Adrenal gland (tissue), 12 donors: ENCODE results near the gene POLR2H. TPM values are rescaled to one million over a fixed set of nuclear protein-coding genes. Genes with fewer than 3 reads are reported as not detected.

ENCODE experiments used
- DNase-seq, 7 donors: peaks; one replicate each; pipeline ENCODE4 v3.0.0-alpha.2; 2019 to 2020
- H3K27ac ChIP-seq, 5 donors: fragments of 200-600 bp; sonication (generic) in 4 of 5; 1 replicate in 3 of 5; 2 replicates in 2 of 5; pipeline versions ENCODE4 v1.5.1 to v1.8.0; 2016 to 2020; ENCODE audit warnings: mild to moderate bottlenecking in 1 of 5
- H3K27me3 ChIP-seq: fragments of 200-600 bp; 2 replicates; pipeline ENCODE4 v1.8.0; 2021
- H3K36me3 ChIP-seq, 2 donors: fragments of 200-600 bp; replicated peaks in 1 of 2; 1 replicate in 1 of 2; 2 replicates in 1 of 2; pipeline versions ENCODE4 v1.5.1 to v1.8.0; 2018 to 2022
- H3K4me1 ChIP-seq, 2 donors: fragments of 200-600 bp; replicated peaks in 1 of 2; 1 replicate in 1 of 2; 2 replicates in 1 of 2; pipeline versions ENCODE4 v1.5.1 to v1.8.0; 2018 to 2021
- H3K4me3 ChIP-seq, 4 donors: fragments of 200-600 bp; sonication (generic) in 3 of 4; one replicate each; pipeline ENCODE4 v1.5.1; 2016 to 2018
- H3K9me3 ChIP-seq, 3 donors: fragments of 200-600 bp; sonication (generic) in 1 of 3; replicated peaks in 1 of 3; 1 replicate in 2 of 3; 2 replicates in 1 of 3; pipeline versions ENCODE4 v1.5.1 to v1.8.0; 2016 to 2021
- CTCF ChIP-seq, 6 experiments: fragments of 450-650 bp in 4 of 6; fragments of 200-600 bp in 2 of 6; sonication (generic) in 1 of 6; IDR thresholded peaks; 1 replicate in 5 of 6; 2 replicates in 1 of 6; pipeline versions ENCODE4 v1.5.1 to v1.8.0; 2016 to 2021; ENCODE audit warnings: antibody characterized with exemption in 6 of 6, mild to moderate bottlenecking in 2 of 6, moderate library complexity in 1 of 6
- POLR2A ChIP-seq, 2 donors: fragments of 450-650 bp; IDR thresholded peaks; one replicate each; pipeline ENCODE4 v1.6.1; 2017; ENCODE audit warnings: antibody characterized with exemption in 2 of 2, mild to moderate bottlenecking in 2 of 2, moderate library complexity in 1 of 2
- whole genome bisulfite sequencing, 4 donors: extraction: QIAGEN DNeasy Blood & Tissue Kit in 2 of 4; methylation state at CpG; one replicate each; pipeline versions ENCODE4 v1.1.5 to v1.1.7; 2013 to 2017; 5-methylcytosine and 5-hydroxymethylcytosine counted together
- intact Hi-C, 2 donors: fragments of 100-400 bp; cut with DNase I; formaldehyde crosslinking; loops; one replicate each; pipeline versions ENCODE4 v1.14.1 to v1.15.0; 2022 to 2023
- polyA plus RNA-seq, 3 donors: library from polyadenylated mRNA; stranded (reverse); fragments of 200-250 nt in 2 of 3; fragments of 350-450 nt in 1 of 3; fragmentation: Illumina TruSeq in 1 of 3; extraction: RNeasy Lipid Tissue Mini Kit (QIAGEN cat#74804) in 1 of 3; gene quantifications; one replicate each; pipeline ENCODE4 v1.2.3, GENCODE V29; 2013 to 2014
- total RNA-seq, 9 donors: library from RNA; depleted of rRNA in 4 of 9; stranded (reverse); fragments of >200 nt in 4 of 9; fragments of 120-200 nt in 1 of 9; fragmentation: NEBNext Ultra II Directional in 1 of 9; extraction: Animal tissue kit (Norgen Biotek cat#: 25700) in 1 of 9; gene quantifications; one replicate each; pipeline versions ENCODE4 v1.1.0 to v1.2.4, GENCODE V29; 2013 to 2023
- donor health status: healthy with polysubstance abuse.
- donor health status: Bipolar disorder and iron deficiency.
- donor health status: DM: yes; HTN: yes; CAD: no.
- donor health status: DM: no; HTN: no; CAD: no.
- donor health status: DM: no; HTN: no; CAD: no.
- donor health status: DM: yes; HTN: yes; CAD: no.

The POLR2H gene
- total and polyA plus RNA-seq, 12 donors: 63.1 to 199 (median 77.7) TPM

DNA sequence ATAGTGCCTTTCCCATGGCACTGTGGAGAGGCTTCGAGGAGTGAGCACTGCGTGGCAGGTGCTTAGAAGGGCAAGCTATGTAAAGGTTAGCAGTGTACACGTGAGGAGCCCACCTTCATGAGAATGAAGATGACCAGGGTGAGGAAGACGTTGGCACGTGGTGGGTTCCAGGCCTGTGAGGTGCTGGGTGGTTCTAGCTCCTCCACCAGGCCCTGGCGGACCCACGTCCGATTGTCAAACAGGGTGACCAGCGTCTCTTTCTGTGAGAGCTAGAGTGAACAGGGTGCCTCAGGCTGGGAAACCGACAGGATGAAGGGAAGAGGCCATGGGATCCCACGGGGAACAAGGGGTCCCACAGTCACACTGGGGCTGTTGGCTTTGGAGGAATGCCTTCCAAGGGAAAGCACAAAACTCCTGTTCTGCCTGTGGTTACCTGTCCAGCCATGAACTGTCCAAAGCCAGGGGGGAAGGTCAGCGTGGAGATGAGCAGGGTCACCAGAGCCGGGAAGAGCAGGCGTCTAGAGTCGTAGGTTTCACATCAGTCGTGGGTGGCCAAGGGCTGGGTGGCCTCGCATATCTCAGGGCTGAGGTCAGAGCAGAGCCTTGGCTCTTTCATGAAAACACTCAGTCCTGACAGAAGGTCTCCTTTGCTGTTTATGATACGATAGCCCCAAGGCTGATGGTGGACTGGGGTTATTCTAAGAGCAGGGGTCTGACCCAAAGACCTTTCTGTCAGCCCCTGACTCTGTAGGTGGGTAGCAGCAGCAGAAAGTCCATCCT is 6.1 kb upstream of the POLR2H start:
- H3K27ac ChIP-seq: peak overlapping the region in 1 of 5 donors; percentile 10
- H3K4me1 ChIP-seq: peaks cover under 1 to 37% of the 10 kb centered on the region in 2 donors
- no peaks in the 10 kb centered on the region for H3K9me3 ChIP-seq
- no peaks in the 10 kb centered on the region for H3K27me3 ChIP-seq
- no peak overlapping the region for H3K4me3 ChIP-seq
- 56 to 72% (median 68%) methylated on average over 12 to 18 of the region's 18 CpGs for WGBS, 4 donors
- H3K36me3 ChIP-seq: peaks cover 0 to 27% of the 10 kb centered on the region in 2 donors
- DNase-seq: peak in 3 of 7 donors; percentile 45 to 52 (median 45)
- intact Hi-C loops: no loop called here
- no peak for TF ChIP-seq POLR2A (IDR thresholded peaks at IDR 0.05)
- TF ChIP-seq CTCF (IDR thresholded peaks at IDR 0.05): no peak

DNA sequence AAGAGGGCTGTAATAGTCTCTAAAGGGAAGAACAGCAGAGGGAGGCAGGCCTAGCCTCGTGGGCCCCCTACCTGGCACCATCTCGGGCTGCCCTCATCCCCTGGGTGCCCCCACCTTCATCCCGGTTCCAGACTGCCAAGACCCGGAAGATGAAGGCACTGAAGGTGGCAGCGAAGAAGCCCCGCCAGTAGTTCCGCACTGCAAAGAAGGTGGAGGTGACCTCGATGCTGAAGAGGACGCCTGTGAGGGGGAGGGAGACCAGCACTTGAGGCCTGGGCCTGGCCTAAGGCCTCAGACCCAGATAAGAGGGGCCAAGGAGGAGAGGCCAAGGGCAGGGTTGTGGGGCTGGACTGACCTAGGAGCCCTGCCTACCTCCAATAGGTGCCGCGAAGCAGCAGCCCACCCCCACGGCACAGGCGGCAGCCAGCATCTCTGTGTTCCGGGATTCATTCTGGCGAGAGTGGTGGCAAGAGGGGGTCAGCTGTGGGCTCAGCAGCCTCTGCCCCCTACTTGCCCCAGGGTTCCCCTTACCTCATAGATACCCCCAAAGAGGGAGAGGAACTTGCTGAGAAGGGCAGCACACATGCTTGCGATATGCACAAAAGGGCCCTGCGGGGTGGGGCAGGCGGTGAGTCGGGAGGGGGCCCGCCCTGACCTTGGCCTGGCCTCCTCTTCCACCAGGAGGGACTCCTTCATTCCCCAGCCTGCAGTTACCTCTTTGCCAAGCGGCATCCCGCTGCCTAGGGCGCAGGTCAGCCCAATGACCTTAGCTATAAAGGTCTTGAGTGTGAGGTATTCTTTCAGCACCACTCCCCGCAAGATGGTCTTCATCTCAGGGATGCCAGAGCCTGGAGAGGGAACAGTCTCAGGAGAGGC is 4.0 kb upstream of the POLR2H start:
- 82 to 88% (median 87%) methylated on average over 16 to 24 of the region's 24 CpGs for WGBS, 4 donors
- intact Hi-C loops: no loop called here
- H3K27me3 ChIP-seq: no peaks in the 10 kb centered on the region

GRCh38 chr3:184358124-184358767 is 3.3 kb upstream of the POLR2H start:
- H3K27ac ChIP-seq: no peak overlapping the region
- peaks cover 0 to 27% of the 10 kb centered on the region in 2 donors for H3K36me3 ChIP-seq
- H3K4me1 ChIP-seq: peaks cover 6 to 29% of the 10 kb centered on the region in 2 donors
- intact Hi-C loops: no loop called here
- no peak for DNase-seq
- no peaks in the 10 kb centered on the region for H3K9me3 ChIP-seq
- no peak overlapping the region for H3K4me3 ChIP-seq
- WGBS, 4 donors: 92 to 95% (median 93%) methylated on average over 5 to 12 of the region's 12 CpGs
- no peaks in the 10 kb centered on the region for H3K27me3 ChIP-seq
- TF ChIP-seq CTCF (IDR thresholded peaks at IDR 0.05): no peak
- no peak for TF ChIP-seq POLR2A (IDR thresholded peaks at IDR 0.05)

More for the DNA sequence above, 4.0 kb upstream of the POLR2H start:
- Histone ChIP-seq H3K27ac (no peak overlapping the region), H3K9me3 (no peaks in the 10 kb centered on the region), H3K36me3 (peaks cover 0 to 27% of the 10 kb centered on the region in 2 donors), H3K4me1 (peaks cover 6 to 29% of the 10 kb centered on the region in 2 donors), H3K4me3 (no peak overlapping the region)
- TF ChIP-seq POLR2A (IDR thresholded peaks at IDR 0.05) (no peak), CTCF (IDR thresholded peaks at IDR 0.05) (no peak)
- DNase-seq: no peak

GRCh38 chr3:184358921-184359350 is 2.6 kb upstream of the POLR2H start:
- no peak for DNase-seq
- WGBS, 4 donors: 36 to 58% (median 48%) methylated on average over 5 to 14 of the region's 14 CpGs
- Histone ChIP-seq H3K27me3 (no peaks in the 10 kb centered on the region), H3K4me3 (no peak overlapping the region), H3K4me1 (peaks cover 11 to 35% of the 10 kb centered on the region in 2 donors), H3K27ac (no peak overlapping the region), H3K9me3 (no peaks in the 10 kb centered on the region), H3K36me3 (peaks cover 0 to 21% of the 10 kb centered on the region in 2 donors)
- TF ChIP-seq CTCF (IDR thresholded peaks at IDR 0.05) (no peak), POLR2A (IDR thresholded peaks at IDR 0.05) (no peak)
- intact Hi-C loops: no loop called here
